HUES6 (cell line): ENCODE data around the gene PLXNA4.

Experiments used
- H3K27ac ChIP-seq: 2 replicates; pipeline ENCODE4 v1.7.0; 2013; ENCODE audit warnings: low read depth, mild to moderate bottlenecking, low read length, inconsistent platforms
- H3K27me3 ChIP-seq: 2 replicates; pipeline ENCODE4 v1.6.1; 2013; ENCODE audit warnings: low read length; ENCODE audit not compliant: control insufficient read depth, insufficient read depth
- H3K36me3 ChIP-seq: 2 replicates; pipeline ENCODE4 v1.6.1; 2013; ENCODE audit warnings: low read length; ENCODE audit not compliant: control insufficient read depth, insufficient read depth
- H3K4me1 ChIP-seq: 2 replicates; pipeline ENCODE4 v1.6.1; 2013; ENCODE audit warnings: low read length; ENCODE audit not compliant: control insufficient read depth, insufficient read depth
- H3K4me3 ChIP-seq: 2 replicates; pipeline ENCODE4 v1.5.1; 2013; ENCODE audit warnings: low read depth, low read length
- H3K9ac ChIP-seq: one replicate; pipeline ENCODE4 v1.6.1; 2013; ENCODE audit warnings: mild to moderate bottlenecking, low read length
- H3K9me3 ChIP-seq: 2 replicates; pipeline ENCODE4 v1.6.1; 2013; ENCODE audit warnings: low read depth, low read length; ENCODE audit not compliant: control insufficient read depth, insufficient read depth

Gene PLXNA4

DNA sequence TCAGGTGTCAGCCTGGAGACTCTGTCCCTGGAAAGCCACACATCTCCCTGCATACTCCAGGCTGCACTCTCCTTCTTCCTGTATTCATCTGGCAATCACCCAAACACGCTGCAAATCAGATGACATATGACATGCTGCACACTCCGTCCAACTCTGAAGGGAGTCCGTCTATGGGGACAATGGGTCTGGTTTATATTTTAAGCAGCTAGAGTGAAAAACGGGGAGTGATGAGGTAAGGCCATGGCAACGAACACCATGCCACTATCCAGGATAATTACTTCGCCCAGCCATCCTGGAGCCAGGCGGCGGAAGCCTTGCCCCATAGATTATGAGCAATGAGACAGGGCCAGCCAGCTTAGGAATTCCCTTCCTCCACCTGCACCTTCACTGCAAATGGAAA lies 140.1 kb downstream of the PLXNA4 start:
- no peaks in the 10 kb centered on the region for H3K4me1 ChIP-seq
- H3K4me3 ChIP-seq = no peak overlapping the region
- H3K27ac ChIP-seq = no peak overlapping the region
- H3K9ac ChIP-seq = no peak overlapping the region
- no peaks in the 10 kb centered on the region for H3K9me3 ChIP-seq
- H3K36me3 ChIP-seq = no peaks in the 10 kb centered on the region
- H3K27me3 ChIP-seq = peaks cover 13% of the 10 kb centered on the region; the same call in 1 of the 2 replicates

DNA sequence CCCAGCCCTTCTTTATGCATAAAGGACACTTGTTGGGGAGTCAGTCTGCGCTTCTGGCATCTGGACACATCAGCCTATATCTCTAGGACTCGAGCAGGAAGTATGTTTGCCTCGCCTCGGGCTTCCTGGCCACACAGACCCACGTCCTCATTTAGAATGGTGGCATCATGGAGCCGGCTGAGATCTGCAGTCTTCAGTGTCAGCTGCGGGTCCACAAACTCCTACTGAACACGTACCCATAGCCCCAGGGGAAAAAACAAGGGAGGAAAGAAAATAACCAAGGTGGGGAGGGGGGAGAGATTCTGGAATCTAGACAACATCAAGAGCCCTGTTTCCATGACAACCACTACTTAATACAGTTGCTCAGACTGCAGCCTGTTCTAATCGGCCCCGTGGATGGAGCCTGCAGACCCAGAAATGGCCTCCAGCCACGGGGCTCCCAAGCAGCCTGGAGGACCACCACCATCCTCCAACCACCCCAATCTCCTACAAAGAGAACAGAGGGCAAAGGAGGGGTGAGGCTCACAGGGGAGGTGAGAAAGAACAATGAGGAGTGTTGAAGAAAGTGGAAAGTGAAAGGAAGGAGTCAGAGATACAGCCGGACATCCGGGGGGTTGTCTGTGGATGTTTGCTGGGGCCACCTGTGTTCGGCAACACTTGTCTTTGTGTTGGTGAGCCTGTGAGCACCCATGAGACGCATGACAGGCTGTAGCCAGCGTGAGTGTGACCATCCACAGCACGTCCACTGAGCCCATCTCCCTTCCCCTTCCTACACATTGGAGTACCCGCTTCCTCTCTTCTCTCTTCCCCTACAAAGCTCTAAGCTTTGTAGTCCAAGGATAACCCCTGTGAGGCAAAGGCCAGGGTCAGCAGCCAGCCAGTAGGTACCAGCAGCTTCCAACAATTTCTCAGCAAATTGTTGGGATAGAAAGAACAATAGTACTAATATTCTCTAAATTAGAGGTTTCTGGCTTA lies 141.0 kb downstream of the PLXNA4 start:
- peaks cover 13% of the 10 kb centered on the region; the same call in 1 of the 2 replicates for H3K27me3 ChIP-seq
- H3K9ac ChIP-seq = no peak overlapping the region
- H3K36me3 ChIP-seq = no peaks in the 10 kb centered on the region
- no peak overlapping the region for H3K4me3 ChIP-seq
- no peak overlapping the region for H3K27ac ChIP-seq
- no peaks in the 10 kb centered on the region for H3K9me3 ChIP-seq
- H3K4me1 ChIP-seq = no peaks in the 10 kb centered on the region

DNA sequence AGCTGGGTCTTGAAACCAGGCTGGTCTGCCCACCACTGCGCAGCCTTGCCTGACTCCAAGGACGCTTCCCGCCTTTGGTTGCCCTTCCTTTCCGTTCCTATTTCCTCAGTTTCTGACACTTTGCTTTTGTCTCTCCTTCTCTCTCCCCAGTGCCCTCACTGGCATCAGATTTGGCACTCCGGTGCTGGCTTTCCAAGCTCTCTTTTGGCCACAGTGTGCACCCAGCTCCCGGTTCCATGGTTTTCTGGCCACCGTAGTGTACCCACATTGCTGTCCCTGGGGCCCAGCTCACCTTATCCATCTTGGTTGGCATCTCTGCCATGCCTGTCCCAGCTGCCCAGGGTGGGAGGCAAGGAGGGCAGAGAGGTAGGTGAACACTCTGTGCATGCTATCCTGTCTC lies 142.2 kb downstream of the PLXNA4 start:
- no peaks in the 10 kb centered on the region for H3K9me3 ChIP-seq
- H3K36me3 ChIP-seq = no peaks in the 10 kb centered on the region
- H3K4me1 ChIP-seq = no peaks in the 10 kb centered on the region
- no peak overlapping the region for H3K9ac ChIP-seq
- no peak overlapping the region for H3K4me3 ChIP-seq
- no peak overlapping the region for H3K27ac ChIP-seq
- peaks cover 13% of the 10 kb centered on the region; the same call in 1 of the 2 replicates for H3K27me3 ChIP-seq

DNA sequence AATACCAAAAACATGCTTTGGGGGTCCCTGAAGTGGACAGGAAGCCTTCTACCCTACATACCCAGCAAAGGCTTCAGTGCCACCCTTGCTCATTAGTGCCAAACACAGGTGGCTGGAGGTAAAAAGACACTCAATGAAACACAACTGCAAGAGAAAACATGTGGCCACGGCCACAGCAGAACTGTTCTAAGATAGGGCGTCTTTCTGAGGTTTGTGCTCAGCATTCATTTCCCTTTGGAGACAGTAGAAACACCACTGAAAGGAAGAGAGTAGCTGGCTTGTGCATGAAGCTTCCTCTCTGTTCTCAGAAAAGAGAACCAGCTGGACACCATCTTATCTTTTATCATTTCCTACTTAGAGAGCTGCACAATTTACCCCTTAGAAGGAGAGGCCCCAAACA lies 143.0 kb downstream of the PLXNA4 start:
- Histone ChIP-seq H3K9ac (no peak overlapping the region), H3K4me3 (no peak overlapping the region), H3K36me3 (no peaks in the 10 kb centered on the region), H3K4me1 (no peaks in the 10 kb centered on the region), H3K27me3 (peaks cover 13% of the 10 kb centered on the region; the same call in 1 of the 2 replicates), H3K9me3 (no peaks in the 10 kb centered on the region), H3K27ac (no peak overlapping the region)

DNA sequence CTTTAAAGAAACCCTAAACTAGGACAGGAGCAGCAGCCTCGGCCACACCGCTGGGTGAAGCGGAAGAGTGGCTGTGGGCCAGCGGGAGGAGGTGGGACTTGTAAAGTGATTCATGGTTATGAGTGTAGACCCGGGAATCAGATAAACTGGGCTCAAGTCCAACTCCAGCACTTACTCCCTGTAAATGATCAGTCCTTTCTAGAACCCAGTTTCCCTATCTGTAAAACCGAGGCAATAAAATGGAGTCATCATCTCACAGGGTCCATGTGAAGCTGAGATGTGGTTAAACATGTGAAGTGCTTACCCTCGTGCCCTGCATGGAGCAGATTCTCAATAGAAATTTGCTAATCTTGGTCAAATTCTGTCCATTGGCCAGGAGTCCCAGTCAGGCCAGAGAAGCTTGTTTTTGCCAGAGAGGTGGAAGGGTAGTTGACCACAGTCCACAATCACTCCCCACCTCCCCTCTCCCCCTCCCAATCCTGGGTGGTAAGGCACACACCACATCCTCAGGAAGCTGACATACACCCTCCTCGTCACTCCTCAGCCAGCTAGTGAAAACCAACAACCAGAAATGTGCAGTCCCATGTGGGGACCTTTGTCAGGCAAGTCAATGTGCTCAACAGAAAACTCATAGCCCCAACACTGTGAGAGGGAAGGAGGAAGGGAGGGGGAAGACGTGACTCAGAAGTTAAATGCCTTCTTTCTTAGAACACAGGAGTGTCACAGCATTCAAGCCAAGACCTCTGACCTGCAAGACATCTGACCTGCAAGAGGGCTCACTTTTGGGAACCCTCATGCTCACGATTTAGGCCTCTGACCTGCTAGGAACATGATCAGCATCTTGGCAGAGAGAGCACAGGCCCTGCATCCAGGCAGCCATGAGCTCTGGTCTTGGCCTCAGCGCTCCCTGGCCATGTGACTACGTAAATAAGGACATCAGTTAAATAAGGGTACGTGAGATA lies 145.1 kb downstream of the PLXNA4 start:
- H3K27me3 ChIP-seq = peaks cover 13% of the 10 kb centered on the region; the same call in 1 of the 2 replicates
- H3K9me3 ChIP-seq = no peaks in the 10 kb centered on the region
- no peaks in the 10 kb centered on the region for H3K36me3 ChIP-seq
- H3K4me1 ChIP-seq = no peaks in the 10 kb centered on the region
- H3K4me3 ChIP-seq = no peak overlapping the region
- H3K9ac ChIP-seq = no peak overlapping the region
- H3K27ac ChIP-seq = no peak overlapping the region

DNA sequence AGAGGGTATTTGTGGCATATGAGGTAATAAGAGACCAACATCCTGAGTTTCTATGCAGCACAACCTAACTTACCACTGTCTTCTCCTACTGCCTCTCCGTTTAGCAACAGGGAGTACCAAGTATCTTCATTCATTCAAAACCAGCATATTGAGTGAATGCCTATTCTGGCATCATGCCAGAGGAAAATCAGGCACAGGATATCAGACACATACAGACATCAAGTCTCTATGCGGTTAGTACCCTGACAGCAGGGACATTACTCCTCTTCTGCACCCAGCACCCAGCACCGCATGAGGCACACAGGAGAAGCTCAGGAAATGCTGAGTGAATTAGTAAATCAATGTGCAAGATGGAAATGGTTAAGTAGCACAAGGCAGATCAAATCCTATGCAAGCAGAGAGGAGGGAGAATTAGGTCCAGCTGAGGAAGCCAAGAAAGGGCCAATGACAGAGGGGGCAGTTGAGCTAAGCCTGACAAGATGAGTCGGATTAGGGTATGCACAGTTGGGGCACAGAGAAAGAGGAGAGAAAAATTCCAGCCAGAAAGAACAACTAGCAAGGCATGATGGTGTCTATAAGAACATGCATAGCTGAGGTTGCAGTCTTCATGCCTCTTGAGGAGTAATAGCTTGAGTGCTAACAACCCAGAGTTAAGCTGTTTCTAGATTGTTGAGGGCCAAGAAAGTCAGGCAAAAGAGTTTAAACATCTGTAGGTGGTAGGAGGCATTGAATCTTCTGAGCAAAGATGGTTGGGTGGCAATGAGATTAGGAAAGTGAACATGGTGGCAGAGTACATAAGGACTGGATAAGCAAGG lies 146.0 kb downstream of the PLXNA4 start:
- H3K27me3 ChIP-seq = peaks cover 9% of the 10 kb centered on the region; the same call in 1 of the 2 replicates
- peaks cover 8% of the 10 kb centered on the region for H3K4me1 ChIP-seq

DNA sequence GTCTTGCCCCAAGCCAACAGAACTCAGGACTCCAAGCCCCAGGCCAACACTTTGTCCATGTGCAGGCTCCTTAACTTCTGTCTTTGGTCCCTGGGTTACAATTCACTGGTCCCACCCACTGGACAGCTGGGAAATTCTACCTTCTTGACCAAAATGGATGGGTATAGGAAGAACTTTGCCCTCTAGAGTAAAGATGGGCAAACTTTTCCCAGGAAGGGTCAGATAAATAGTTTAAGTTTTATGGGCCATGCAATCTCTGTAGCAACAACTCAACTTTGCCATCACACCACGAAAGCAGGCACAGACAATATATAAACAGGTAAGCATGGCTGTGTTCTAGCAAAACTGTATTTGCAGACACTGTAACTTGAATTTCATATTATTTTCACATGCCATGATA lies 147.1 kb downstream of the PLXNA4 start:
- Histone ChIP-seq H3K4me3 (no peak overlapping the region), H3K9ac (no peak overlapping the region), H3K36me3 (no peaks in the 10 kb centered on the region), H3K27me3 (peaks cover 1% of the 10 kb centered on the region; the same call in 1 of the 2 replicates), H3K27ac (no peak overlapping the region), H3K9me3 (no peaks in the 10 kb centered on the region), H3K4me1 (peaks cover 17% of the 10 kb centered on the region)

More for the DNA sequence above, 146.0 kb downstream of the PLXNA4 start:
- no peaks in the 10 kb centered on the region for H3K36me3 ChIP-seq
- no peaks in the 10 kb centered on the region for H3K9me3 ChIP-seq
- H3K9ac ChIP-seq = no peak overlapping the region
- H3K4me3 ChIP-seq = no peak overlapping the region
- H3K27ac ChIP-seq = no peak overlapping the region

DNA sequence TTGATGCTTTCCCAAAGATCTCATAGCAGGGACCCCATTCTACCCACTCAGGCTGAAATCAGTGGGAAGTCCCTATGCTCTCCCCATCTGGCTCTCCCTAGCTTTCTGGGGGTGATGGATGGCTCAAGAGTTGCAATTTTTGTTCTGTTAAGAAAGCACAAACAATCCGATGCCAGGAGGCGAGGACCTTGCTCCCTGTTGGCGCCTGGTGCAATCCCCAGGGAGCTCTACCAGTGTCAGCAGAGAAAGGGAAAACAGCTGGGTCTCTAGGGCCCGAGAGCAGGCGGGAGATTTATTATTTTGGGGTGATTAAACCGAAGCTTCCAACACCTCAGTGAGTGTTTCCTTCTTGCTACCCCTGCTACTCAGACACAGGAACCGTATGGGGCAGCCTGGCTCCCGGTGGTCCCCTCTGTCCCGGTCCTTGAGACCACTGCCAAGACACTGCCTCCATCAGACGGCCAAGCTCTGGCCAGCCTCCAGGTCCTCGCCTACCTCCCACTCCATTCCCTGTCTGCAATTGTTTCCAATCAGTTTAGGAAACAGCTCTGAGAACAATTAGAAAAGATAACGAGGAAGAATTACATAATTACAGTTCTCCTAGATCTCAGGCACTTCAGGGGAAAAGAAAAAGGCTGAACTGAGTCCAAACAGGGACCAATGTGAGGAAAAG lies 147.9 kb downstream of the PLXNA4 start:
- Histone ChIP-seq H3K4me1 (peaks cover 21% of the 10 kb centered on the region), H3K27ac (no peak overlapping the region), H3K4me3 (no peak overlapping the region), H3K9me3 (no peaks in the 10 kb centered on the region), H3K9ac (no peak overlapping the region), H3K36me3 (no peaks in the 10 kb centered on the region), H3K27me3 (no peaks in the 10 kb centered on the region)

DNA sequence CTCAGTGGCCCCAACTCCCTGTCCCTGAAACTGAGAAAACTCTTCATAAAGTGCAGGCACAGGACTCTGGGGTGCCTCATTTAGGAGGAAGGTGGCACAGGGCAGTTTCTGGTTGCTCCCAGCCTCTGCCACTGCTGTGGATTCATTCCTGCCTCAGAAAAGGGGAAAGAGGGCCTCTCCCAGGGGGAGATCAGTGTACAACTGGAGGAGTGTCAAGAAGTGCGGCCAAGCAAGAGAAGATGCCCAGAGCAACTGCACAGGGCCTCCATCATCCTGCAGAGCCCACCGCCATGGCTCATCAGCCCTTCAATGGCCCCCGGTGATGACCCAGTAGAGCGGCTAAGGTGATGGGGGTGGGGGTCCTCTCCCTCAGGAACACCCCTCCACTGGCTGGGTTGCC lies 150.3 kb downstream of the PLXNA4 start:
- H3K9ac ChIP-seq = no peak overlapping the region
- H3K4me3 ChIP-seq = no peak overlapping the region
- no peaks in the 10 kb centered on the region for H3K36me3 ChIP-seq
- H3K9me3 ChIP-seq = peaks cover 3% of the 10 kb centered on the region; the same call in 1 of the 2 replicates
- H3K27me3 ChIP-seq = no peaks in the 10 kb centered on the region
- peaks cover 21% of the 10 kb centered on the region for H3K4me1 ChIP-seq
- H3K27ac ChIP-seq = no peak overlapping the region
